ENCODE measurements around the gene HAUS3. TPM values are rescaled to one million over a fixed set of nuclear protein-coding genes. Genes with fewer than 3 reads are reported as not detected.

Gene HAUS3
- total RNA-seq, 1 donor from 2014 or later, result 9.2 TPM

GRCh38 chr4:2262944-2263250 lies 21.0 kb upstream of the HAUS3 start:
- DNase-seq (ENCODE audit: low read depth), result no peak
- no peak for TF ChIP-seq CTCF (IDR thresholded peaks at IDR 0.05; ENCODE audit: insufficient read depth, low read length, poor library complexity, severe bottlenecking)
- Histone ChIP-seq H3K36me3 (ENCODE audit: control insufficient read depth, insufficient read depth, low read length) (no peaks in the 10 kb centered on the region), H3K27me3 (ENCODE audit: control insufficient read depth, insufficient read depth, low read length) (no peaks in the 10 kb centered on the region), H3K4me3 (ENCODE audit: low read depth, low read length) (peak overlapping the region; percentile 46)

- peak; percentile 97 for DNase-seq (ENCODE audit: low read depth)
- Histone ChIP-seq H3K4me3 (ENCODE audit: low read depth, low read length) (peak overlapping the region; percentile 46), H3K36me3 (ENCODE audit: control insufficient read depth, insufficient read depth, low read length) (no peaks in the 10 kb centered on the region), H3K27me3 (ENCODE audit: control insufficient read depth, insufficient read depth, low read length) (no peaks in the 10 kb centered on the region)
- no peak for TF ChIP-seq CTCF (IDR thresholded peaks at IDR 0.05; ENCODE audit: insufficient read depth, low read length, poor library complexity, severe bottlenecking)
These were observed 20.4 kb upstream of the HAUS3 start for GRCh38 chr4:2262145-2262943.

GRCh38 chr4:2261853-2262144 lies 19.9 kb upstream of the HAUS3 start, which contains the start of gene MXD4:
Gene MXD4, minus strand, starts transcription at chr4:2262109. Its CDS starts 129 bp downstream, at chr4:2261980.
- no peak for TF ChIP-seq CTCF (IDR thresholded peaks at IDR 0.05; ENCODE audit: insufficient read depth, low read length, poor library complexity, severe bottlenecking)
- Histone ChIP-seq H3K27me3 (ENCODE audit: control insufficient read depth, insufficient read depth, low read length) (no peaks in the 10 kb centered on the region), H3K4me3 (ENCODE audit: low read depth, low read length) (peak within 1 kb of the TSS; percentile 80), H3K36me3 (ENCODE audit: control insufficient read depth, insufficient read depth, low read length) (no peaks in the 10 kb centered on the region)
- DNase-seq (ENCODE audit: low read depth), result no peak

GRCh38 chr4:2261110-2261852 lies 19.4 kb upstream of the HAUS3 start:
- Histone ChIP-seq H3K36me3 (ENCODE audit: control insufficient read depth, insufficient read depth, low read length) (no peaks in the 10 kb centered on the region), H3K27me3 (ENCODE audit: control insufficient read depth, insufficient read depth, low read length) (no peaks in the 10 kb centered on the region), H3K4me3 (ENCODE audit: low read depth, low read length) (peak overlapping the region; percentile 80)
- DNase-seq (ENCODE audit: low read depth), result no peak
- no peak for TF ChIP-seq CTCF (IDR thresholded peaks at IDR 0.05; ENCODE audit: insufficient read depth, low read length, poor library complexity, severe bottlenecking)

- Histone ChIP-seq H3K27me3 (ENCODE audit: control insufficient read depth, insufficient read depth, low read length) (no peaks in the 10 kb centered on the region), H3K36me3 (ENCODE audit: control insufficient read depth, insufficient read depth, low read length) (no peaks in the 10 kb centered on the region), H3K4me3 (ENCODE audit: low read depth, low read length) (peak overlapping the region; percentile 80)
- DNase-seq (ENCODE audit: low read depth), result no peak
- no peak for TF ChIP-seq CTCF (IDR thresholded peaks at IDR 0.05; ENCODE audit: insufficient read depth, low read length, poor library complexity, severe bottlenecking)
These were observed 18.6 kb upstream of the HAUS3 start for GRCh38 chr4:2260344-2261109.

Measured in kidney epithelial cell (primary cell).